GM19328 (cell line): ENCODE results near the gene SERF2.
"Not testable (repeated sequence)": the region's sequence is repeated elsewhere in the genome, so short reads cannot be mapped to it uniquely, and the experiment has no call there.

Source experiments
- ATAC-seq: cut with Tn5 transposase; IDR thresholded peaks from one replicate; pipeline ENCODE4 v1.9.1; 2021; ENCODE audit warnings: mild to moderate bottlenecking, moderate library complexity; ENCODE audit not compliant: unreplicated experiment

SERF2 gene

DNA sequence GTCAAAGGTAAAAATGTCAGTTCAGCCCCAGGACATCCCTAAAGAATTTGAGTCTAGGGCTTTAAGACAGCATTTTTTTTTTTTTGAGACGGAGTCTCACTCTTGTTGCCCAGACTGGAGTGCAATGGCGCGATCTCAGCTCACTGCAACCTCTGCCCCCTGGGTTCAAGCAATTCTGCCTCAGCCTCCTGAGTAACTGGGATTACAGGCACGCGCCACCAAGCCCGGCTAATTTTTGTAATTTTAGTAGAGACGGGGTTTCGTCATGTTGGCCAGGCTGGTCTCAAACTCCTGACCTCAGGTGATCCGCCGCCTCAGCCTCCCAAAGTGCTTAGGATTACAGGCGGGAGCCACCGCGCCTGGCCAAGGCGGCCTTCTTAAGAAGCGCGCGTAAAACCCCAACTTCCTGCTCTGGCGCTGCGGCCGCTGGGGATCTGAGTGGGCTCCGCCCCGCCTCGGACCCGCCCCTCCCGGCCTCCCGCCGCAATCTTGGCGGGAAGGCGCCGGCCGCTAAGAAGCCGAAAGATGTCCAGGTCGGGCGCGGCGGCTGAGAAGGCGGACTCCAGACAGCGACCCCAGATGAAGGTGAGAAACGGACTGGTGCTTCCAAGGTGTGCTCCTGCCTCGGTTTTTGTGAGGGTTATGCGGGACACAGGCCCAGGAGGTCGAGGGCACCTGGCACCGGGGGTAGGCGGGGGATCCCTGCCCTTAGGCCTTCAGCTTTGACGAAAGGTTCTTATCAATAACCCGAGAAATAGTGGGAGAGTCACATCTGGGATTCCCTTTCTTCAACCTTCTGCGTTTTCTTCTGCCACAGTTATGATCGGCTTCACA, 34.6 kb downstream of the SERF2 start, which contains the start of gene WDR76:
Gene WDR76, plus strand, starts transcription at position 495 of the 834 bp plus-strand sequence. Its CDS starts 31 bp downstream, at position 526.
- ATAC-seq: peak; percentile 53

DNA sequence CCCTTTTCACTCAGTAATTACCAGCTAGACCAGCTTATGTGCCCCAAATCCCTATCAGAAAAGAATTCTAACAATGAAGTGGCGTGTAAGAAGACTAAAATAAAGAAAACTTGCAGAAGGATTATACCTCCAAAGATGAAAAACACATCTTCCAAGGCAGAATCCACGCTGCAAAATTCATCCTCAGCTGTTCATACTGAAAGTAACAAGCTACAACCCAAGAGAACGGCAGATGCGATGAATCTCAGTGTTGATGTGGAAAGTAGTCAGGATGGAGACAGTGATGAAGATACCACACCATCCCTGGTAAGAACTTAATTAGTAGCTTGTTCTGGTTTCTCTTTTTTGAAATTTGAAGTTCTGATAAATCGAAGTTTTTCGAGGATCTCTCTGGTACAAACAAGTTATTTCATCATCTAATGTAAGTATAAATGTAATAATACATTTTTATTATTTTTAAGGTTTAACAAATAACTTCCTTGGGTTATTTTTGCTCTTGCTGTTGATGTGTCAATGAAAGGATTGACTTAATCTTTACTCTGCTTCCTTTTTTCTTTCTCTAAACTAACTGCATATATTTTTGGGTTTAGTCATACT, 36.0 kb downstream of the SERF2 start:
- ATAC-seq: no peak

DNA sequence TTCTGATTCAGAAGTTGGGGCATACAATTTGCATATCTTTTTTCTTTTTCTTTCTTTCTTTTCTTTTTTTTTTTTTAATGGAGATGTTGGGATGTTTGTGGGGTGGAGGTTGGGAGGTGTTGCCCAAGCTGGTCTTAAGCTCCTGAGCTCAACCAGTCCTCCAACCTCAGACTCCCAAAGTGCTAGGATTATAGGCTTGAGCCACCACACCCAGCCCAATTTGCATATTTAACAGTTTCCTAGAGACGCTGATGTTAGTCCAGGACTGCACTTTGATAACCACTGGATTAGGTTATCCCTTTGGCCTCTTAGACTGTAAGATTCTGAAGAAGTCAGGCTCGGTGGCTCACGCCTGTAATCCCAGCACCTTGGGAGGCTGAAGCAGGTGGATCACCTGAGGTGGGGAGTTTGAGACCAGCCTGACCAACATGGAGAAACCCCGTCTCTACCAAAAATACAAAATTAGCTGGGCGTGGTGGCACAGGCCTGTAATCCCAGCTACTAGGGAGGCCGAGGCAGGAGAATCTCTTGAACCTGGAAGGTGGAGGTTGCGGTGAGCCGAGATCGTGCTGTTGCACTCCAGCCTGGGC, 37.9 kb downstream of the SERF2 start:
- ATAC-seq: not testable (repeated sequence)

DNA sequence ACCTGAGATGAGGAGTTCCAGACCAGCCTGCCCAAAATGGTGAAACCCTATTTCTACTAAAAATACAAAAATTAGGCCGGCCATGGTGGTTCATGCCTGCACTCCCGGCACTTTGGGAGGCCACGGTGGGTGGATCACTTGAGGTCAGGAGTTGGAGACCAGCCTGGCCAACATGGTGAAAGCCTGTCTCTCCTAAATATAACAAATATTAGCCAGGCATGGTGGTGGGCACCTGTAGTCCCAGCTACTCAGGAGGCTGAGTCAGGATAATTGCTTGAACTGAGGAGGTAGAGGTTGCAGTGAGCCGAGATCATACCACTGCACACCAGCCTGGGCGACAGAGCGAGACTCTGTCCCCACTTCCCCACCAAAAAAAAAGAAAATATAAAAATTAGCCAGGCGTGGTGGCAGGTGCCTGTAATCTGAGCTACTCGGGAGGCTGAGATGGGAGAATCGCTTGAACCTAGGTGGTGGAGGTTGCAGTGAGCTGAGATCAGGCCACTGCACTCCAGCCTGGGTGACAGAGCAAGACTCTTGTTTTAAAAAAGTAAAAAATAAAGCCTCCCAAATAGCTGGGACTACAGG, 38.7 kb downstream of the SERF2 start:
- ATAC-seq: not testable (repeated sequence)

DNA sequence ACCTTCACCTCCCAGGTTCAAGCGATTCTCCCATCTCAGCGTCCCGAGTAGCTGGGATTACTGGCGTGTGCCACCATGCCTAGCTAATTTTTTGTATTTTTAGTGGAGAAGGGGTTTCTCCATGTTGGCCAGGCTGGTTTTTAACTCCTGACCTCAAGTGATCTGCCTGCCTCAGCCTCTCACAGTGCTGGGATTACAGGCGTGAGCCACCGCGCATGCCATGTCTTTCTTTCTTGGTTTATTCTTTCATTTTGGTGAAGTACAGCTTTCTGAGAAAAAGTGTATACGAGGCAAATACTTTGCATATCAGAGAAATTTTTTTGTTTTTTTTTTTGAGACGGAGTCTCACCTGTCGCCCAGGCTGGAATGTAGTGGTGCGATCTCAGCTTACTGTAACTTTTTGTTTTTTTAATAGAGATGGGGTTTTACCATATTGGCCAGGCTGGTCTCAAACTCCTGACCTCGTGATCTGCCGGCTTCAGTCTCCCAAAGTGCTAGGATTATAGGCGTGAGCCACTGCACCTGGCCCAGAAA, 39.5 kb downstream of the SERF2 start:
- not testable (repeated sequence) for ATAC-seq

DNA sequence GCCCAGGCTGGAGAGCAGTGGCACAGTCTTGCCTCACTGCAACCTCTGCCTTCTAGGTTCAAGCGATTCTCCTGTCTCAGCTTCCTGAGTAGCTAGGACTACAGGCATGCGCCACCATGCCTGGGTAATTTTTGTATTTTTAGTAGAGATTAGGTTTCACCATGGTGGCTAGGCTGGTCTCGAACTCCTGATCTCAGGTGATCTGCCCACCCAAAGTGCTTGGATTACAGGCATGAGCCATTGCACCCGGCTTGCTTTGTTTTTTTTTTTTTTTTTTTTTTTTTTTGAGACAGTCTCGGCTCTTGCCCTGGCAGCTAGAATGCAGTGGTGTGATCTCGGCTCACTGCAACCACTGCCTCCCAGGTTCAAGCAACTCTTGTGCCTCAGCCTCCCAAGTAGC, 40.4 kb downstream of the SERF2 start:
- ATAC-seq: not testable (repeated sequence)

DNA sequence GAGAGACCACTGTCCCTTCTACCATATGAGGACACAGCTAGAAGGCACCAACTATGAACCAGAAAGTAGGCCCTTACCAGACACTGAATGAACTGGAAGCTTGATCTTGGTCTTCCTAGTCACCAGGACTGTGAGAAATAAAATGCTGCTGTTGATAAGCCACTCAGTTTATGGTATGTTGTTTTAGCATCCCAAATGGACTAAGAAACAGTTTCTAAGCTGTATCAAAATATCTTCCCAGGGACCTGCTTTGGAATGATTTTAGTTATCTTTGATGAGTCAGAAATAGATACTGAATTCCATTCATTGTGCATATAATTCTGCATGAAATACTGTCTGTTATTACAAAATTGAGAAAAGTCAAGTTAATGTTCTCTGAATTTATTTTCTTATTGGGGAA, 53.3 kb downstream of the SERF2 start:
- no peak for ATAC-seq
